Ecto neural progenitor cell (in vitro differentiated cells): ENCODE results near the gene NOTCH2.

Experiments used
- DNase-seq: peaks from one replicate; pipeline ENCODE4 v3.0.0-alpha.2; 2018; ENCODE audit warnings: low spot score

Gene NOTCH2

DNA sequence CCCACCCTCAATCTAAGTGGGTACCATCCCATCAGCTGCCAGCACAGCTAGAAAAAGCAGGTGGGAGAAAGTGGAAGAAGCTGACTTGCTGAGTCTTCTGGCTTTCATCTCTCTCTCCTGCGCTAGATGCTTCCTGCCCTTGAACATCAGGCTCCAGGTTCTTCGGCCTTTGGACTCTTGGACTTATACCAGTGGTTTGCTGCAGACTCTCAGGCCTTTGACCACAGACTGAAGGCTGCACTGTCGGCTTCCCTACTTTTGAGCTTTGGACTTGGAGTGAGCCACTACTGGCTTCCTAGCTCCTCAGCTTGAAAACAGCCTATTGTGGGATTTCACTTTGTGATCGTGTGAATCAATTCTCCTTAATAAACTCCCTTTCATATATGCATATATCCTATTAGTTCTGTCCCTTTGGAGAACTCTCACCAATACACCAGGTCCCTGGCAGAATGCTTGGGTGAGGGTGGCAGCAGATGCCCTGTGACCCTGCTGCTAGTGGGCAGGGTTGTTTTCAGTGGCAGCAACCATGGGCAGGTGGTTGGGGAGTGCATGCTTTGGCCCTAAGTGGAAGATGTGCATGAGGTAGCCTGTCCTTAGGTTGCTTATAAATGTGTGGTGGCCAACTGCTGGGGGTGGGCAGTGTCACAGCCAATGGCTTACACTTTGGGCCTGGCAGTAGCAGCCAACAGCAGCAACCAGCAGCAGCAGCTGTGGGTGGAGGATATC, 162.4 kb downstream of the NOTCH2 start:
- DNase-seq, result no peak

- DNase-seq, result no peak
These were observed 166.0 kb downstream of the NOTCH2 start for GRCh38 chr1:119903443-119903835.

DNA sequence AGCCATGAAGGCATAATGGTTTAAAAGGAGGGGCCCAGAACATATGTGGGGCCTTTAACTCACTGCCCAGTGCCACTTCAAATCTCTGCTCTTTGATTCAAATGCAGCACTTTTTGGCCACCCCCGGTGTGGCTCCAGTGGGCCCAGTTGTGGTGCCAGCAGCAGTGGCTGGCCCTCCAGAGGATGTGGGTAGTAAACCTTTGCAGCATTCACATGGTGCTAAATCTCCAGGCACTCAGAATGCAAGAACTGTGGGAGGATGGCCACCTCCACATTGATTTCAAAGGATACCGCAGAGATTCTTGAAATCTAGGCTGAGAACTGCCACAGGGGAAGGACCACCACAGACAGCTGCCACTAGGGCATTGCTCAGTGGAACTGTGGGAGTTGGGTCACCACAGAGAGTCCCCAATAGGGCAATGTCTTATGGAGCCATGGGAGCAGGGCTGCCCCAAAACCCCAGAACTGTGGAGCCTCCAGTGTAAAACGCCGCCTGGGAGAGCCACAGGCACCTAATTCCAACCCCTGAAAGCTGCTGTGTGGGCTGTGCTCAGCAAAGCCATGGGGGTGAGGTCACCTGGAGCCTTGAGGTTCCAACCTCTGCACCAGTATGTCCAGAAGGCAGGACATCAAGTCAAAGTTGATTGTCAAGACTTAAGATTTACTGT, 166.6 kb downstream of the NOTCH2 start:
- DNase-seq, result no peak

GRCh38 chr1:119898981-119899720, 170.3 kb downstream of the NOTCH2 start:
- DNase-seq, result no peak

GRCh38 chr1:119898530-119898929, 170.9 kb downstream of the NOTCH2 start:
- DNase-seq, result no peak

DNA sequence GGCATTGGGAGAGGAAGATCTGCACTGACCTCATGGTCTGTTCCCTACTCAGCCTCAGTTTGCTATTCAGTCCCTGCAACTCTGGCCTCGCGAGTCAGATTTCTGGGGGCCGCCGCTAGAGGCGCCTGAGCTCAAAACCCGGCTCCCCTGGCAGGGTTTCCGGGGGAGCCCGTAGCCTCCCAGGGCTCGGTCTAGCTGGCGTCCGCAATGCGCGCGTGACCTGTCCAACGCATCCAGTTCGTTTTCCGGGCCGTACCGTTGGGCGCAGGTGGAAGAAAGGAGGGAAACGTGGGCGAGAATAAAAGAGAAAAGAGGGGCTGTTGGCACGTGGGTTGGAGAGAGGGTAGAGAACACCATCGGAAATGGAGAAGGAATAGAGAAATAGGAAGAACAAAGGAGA, 173.2 kb downstream of the NOTCH2 start, which contains the start of gene ADAM30:
ADAM30 (minus strand) TSS at position 213 of the 400 bp plus-strand sequence; CDS start at position 34, 179 bp downstream.
- DNase-seq, result no peak

DNA sequence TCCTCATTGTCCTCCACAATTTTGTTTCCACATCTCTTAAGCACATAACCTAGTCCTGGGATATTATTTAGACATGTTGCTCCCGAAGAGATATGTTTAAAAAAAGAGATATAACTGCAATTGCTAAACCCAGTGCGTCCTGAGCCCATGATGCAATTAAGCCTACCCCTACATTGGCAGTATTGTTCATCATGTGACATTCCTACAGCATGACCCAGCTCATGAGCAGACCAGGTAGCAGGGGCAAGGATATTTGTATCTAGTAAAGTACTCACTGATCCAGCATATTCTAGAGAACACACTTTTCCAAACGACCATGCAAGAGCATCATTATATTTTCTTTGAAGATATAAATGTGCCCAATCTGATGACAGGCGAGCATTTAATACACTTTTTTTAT, 174.4 kb downstream of the NOTCH2 start:
- DNase-seq, result no peak

- no peak for DNase-seq
These were observed 175.4 kb downstream of the NOTCH2 start for GRCh38 chr1:119893827-119894700.

DNA sequence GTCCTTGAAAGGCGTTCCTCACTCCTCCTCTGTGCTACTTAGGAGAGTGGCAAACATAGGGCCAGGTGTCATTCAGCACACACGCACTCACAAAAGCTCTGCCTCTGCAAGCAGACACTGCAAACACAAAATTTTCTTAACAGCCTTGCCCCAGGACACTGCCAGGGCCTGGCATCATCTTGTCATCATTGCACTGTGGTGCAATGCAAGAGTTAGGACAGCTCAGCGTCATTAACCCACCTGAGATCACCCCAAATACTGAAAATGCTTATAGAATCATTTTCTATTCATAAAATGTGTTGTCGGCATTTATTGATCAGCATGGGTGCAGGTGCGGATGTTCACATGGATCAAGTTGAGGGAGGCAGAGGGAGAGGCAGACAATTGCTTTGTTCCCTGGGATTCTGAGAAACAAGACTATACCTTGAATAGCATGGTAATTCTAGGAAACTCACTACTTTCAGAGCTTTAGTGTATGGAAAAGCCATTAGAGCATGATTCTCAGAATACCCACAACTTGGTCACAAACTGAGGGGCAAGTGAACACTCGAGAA, 176.1 kb downstream of the NOTCH2 start:
- DNase-seq, result no peak

DNA sequence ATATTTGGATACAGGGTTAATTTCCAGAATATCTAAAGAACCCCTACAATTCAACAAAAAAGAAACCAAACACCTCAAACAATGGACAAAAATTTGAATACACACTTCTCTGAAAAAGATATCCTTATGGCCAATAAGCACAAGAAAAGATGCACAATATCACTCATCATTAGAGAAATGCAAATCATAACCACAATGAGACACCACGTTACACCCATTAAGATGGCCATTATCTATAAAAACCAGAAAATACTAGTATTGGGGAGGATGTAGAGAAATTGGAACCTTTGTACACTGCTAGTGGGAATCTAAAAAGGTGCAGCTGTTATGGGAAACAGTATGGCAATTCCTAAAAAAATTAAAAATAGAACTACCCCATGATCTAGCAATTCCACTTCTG, 178.1 kb downstream of the NOTCH2 start:
- no peak for DNase-seq

DNA sequence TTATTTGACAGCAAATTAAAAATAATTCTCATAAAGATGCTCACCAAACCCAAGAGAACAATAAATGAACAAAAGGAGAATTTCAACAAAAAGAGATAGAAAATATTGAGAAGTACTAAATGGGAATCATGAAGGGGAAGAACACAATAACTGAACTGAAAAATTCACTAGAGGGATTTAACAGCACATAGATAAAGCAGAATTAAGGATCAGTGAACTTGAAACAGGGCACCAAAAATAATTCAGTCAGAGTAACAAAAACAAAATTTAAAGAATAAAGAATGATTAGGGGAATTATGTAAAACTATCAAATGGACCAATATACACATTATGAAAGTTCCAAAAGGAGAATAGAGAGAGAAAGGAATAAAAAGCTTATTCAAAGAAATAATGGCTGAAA, 181.0 kb downstream of the NOTCH2 start:
- no peak for DNase-seq

- DNase-seq, result no peak
These were observed 182.0 kb downstream of the NOTCH2 start for GRCh38 chr1:119887427-119887826.

- DNase-seq, result peak; percentile 68
These were observed 183.3 kb downstream of the NOTCH2 start for GRCh38 chr1:119885903-119886783.

GRCh38 chr1:119884711-119885110, 184.8 kb downstream of the NOTCH2 start:
- DNase-seq, result no peak

- DNase-seq, result no peak
These were observed 185.6 kb downstream of the NOTCH2 start for GRCh38 chr1:119883826-119884225.

GRCh38 chr1:119882132-119883049, 187.1 kb downstream of the NOTCH2 start:
- DNase-seq, result no peak

- no peak for DNase-seq
These were observed 189.7 kb downstream of the NOTCH2 start for GRCh38 chr1:119879510-119880434.

DNA sequence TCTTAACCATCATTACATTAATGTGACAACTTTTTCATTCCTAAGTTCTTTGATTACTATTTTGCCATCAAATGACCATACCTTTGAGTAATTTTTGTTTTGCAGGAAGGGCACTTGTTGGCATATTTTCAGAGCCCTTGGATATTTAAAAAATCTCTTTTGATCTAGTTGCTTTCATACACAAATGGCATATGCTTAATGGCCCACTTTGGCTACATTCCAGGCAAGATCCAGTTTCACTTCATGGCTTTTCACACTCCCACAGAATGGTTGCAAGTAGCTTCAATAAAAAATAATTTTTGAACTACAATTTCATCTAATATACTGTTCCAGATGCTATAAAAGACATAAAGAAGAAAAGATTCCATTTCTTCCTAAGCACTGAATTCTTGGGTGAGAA, 191.3 kb downstream of the NOTCH2 start:
- no peak for DNase-seq
